Sigmoid colon (tissue), 4 donors: ENCODE data around the gene FBXO10.

Source experiments
- CTCF ChIP-seq, 4 experiments: fragments of 450-650 bp in 3 of 4; fragments of 200-600 bp in 1 of 4; IDR thresholded peaks; one replicate each; pipeline ENCODE4 v1.5.1; 2016 to 2019; ENCODE audit warnings: antibody characterized with exemption in 4 of 4, mild to moderate bottlenecking in 3 of 4, moderate library complexity in 2 of 4
- EP300 ChIP-seq, 4 donors: sonication (generic); formaldehyde crosslinking; IDR thresholded peaks; one replicate each; pipeline ENCODE4 v1.6.1; 2017; ENCODE audit warnings: antibody characterized with exemption in 4 of 4
- POLR2A ChIP-seq, 2 donors: fragments of 450-650 bp; IDR thresholded peaks; one replicate each; pipeline ENCODE4 v1.6.1; 2016; ENCODE audit warnings: antibody characterized with exemption in 2 of 2, mild to moderate bottlenecking in 2 of 2, moderate library complexity in 2 of 2
- POLR2AphosphoS5 ChIP-seq, 4 donors: sonication (generic); formaldehyde crosslinking; IDR thresholded peaks; one replicate each; pipeline ENCODE4 v1.6.1; 2017; ENCODE audit warnings: antibody characterized with exemption in 4 of 4

GRCh38 chr9:37559125-37559524 is 17.1 kb downstream of the FBXO10 start:
- TF ChIP-seq CTCF (IDR thresholded peaks at IDR 0.05) (no peak), POLR2A (IDR thresholded peaks at IDR 0.05) (no peak), EP300 (IDR thresholded peaks at IDR 0.05) (no peak), POLR2AphosphoS5 (IDR thresholded peaks at IDR 0.05) (no peak)
